AG09309 (cell line): ENCODE results near the gene LIN37.

Experiments used
- DNase-seq: peaks from one replicate; pipeline ENCODE4 v3.0.0-alpha.2; 2010; ENCODE audit warnings: low read depth
- H3K4me3 ChIP-seq: 2 replicates; pipeline ENCODE4 v1.5.1; 2011; ENCODE audit warnings: mild to moderate bottlenecking, low read depth, low read length, moderate library complexity; ENCODE audit not compliant: control insufficient read depth
- TF ChIP-seq, protein P1 (sequence below): IDR thresholded peaks from 2 replicates; pipeline ENCODE4 v1.5.1; 2011; ENCODE audit warnings: mild to moderate bottlenecking, low read depth, low read length, inconsistent platforms; ENCODE audit not compliant: insufficient read depth, control insufficient read depth; ENCODE audit errors: missing control alignments

LIN37 gene

DNA sequence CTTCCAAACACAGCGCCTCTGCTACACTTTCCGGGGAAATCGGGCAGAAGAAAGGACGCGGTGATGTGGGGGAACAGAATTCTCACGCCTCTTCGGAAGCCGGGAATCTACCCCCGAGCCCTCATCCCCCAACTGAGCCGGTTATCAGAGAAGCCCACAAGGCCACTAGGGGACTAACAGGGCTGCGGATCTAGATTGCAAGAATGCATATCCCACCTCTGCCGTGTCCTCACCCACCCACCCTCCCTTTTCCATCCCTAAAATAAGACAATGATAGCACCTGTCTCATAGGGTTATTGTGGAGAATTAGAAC, 7.2 kb upstream of the LIN37 start:
- TF ChIP-seq, protein P1, sequence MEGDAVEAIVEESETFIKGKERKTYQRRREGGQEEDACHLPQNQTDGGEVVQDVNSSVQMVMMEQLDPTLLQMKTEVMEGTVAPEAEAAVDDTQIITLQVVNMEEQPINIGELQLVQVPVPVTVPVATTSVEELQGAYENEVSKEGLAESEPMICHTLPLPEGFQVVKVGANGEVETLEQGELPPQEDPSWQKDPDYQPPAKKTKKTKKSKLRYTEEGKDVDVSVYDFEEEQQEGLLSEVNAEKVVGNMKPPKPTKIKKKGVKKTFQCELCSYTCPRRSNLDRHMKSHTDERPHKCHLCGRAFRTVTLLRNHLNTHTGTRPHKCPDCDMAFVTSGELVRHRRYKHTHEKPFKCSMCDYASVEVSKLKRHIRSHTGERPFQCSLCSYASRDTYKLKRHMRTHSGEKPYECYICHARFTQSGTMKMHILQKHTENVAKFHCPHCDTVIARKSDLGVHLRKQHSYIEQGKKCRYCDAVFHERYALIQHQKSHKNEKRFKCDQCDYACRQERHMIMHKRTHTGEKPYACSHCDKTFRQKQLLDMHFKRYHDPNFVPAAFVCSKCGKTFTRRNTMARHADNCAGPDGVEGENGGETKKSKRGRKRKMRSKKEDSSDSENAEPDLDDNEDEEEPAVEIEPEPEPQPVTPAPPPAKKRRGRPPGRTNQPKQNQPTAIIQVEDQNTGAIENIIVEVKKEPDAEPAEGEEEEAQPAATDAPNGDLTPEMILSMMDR = no peak
- no peak for DNase-seq
- peak overlapping the region; percentile 66 for H3K4me3 ChIP-seq

DNA sequence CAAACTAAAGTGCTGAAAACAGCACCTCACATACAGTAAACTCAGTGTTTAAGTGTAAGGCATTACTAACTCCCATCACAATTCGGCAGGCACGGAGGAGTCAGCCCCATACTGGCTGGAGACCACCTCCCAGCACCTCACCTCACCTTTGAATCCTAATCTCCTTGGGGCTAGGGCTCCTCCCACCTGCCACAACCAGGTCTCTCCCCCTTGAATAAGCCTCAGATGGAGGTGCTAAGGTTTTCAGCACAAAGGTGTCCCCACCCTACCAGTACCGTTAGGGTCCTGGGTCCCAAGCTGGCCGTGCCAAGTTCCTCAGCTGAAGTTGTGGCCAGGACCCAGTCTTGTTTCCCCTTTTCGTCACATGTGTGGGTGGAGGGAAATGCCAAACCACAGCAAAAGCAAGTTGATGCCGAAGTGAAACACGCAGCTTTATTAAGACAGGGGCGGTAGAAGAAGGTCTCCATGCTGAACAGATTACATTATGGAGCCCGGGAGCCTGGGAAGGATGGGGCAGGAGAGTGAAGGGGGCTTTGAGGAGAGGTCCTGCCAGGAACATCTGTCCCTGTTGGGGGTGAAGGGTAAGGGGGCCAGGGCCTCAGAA, 6.2 kb upstream of the LIN37 start, which contains the start of gene IGFLR1:
Gene IGFLR1, minus strand, starts transcription at position 332 of the 604 bp plus-strand sequence. CDS start 1,272 bp downstream, outside the sequence.
- TF ChIP-seq, protein P1 = no peak
- no peak within 1 kb of the TSS for H3K4me3 ChIP-seq
- DNase-seq = no peak

DNA sequence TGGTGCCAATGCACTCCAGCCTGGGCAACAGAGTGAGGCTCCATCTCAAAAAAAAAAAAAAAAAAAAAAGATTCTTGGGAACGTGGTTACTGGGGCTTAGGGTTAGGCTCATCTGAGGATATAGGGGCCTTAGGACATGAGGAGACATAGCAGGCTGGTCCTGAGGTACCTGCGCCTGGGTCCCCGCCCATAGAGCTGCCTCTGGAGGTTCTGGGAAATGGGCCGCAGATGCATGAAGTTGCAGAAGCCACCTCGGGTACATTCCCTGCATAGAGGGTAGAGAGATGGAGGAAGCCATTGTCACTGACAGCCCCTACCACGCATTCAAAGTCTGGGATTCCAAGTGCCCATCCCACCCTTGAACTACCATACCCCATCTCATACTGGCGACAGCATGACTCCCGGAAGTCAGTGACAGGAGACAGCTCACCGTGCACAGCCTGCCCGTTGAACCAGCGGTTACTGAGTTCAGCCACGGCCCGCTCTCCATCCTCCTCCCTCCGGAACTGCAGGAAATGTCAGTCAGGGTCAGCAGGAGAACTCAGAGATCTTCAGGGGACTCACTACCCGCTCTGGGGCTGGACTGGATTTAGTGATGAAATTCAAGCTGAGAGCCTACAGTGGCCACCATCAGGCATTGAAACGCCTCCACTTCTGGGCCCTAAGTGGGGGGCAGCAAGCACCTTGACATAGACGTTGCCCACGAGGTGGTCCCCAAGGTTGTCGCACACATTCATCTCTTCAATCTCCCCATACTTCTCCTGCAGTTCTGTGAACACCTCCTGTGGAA, 4.5 kb upstream of the LIN37 start:
- TF ChIP-seq, protein P1 = no peak
- no peak overlapping the region for H3K4me3 ChIP-seq
- DNase-seq = no peak

DNA sequence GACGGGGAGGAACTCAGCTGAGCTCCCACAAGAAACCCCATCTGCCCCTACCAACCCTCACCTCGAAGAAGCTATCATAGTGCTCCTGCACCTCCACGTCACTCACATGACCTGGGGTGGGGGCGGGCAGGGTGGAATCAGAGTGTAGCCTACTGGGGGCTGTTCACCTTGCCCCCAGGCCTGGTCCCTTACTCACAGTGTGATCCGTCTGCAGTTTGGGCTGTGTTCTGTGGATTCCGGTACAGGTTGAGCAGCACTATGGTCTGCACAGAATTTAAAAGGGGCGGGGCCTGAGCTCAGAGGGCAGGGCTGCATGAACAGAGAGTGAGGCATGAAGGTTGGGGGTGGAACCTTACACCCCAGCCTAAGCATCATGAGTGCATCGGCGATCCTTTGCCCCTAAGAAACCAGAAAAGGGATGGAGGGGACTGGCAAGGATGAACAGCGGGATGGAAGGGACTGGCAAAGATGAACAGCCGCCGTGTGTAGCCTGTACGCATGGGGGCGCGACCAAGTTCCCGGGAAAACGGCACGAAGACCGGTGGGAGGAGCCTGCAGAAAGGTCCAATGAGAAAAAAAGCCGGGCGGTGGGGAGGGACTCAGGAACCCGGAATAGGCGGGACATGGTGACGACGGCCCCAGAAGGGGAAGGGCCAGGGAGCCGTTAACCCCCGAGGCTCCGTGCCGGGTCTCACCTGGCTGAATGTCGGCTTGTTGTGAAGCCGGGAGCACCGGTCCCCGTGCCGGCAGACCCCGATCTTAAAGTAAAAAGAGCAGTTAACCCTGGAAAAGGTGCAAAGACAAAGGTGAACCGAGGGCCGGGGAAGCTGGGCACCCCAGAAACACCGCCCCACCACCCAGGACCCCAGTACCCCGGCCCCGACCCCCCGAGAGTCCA, 3.7 kb upstream of the LIN37 start:
- TF ChIP-seq, protein P1 = peak; percentile 57
- DNase-seq = peak; percentile 81
- H3K4me3 ChIP-seq = peak overlapping the region; percentile 85

DNA sequence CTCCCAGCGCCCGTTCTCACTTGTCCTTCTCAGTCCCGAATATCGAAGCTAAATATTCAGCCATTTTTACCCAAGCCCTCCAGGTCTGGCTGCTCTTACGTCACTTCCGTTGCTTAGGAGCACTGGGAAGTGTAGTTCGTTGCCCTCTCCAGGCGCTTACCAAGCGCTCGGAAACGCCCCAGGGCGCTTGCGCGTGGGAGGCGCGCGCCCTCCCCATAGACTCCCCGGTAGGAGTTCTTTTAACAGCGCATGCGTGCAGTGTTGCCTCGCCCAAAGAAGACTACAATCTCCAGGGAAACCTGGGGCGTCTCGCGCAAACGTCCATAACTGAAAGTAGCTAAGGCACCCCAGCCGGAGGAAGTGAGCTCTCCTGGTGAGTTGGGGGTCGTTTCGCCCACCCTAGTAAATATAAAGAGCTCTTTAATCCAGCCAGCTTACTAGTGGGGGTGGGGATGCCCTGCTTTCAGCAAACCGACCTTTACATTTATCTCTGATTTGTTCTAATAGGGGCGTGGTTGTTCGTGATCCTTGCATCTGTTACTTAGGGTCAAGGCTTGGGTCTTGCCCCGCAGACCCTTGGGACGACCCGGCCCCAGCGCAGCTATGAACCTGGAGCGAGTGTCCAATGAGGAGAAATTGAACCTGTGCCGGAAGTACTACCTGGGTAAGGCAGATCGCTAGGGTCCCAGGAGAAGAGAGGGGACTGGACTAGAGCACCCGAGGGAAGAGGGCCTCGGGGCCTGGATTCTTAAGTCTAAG, 2.9 kb upstream of the LIN37 start, which contains the start of the genes PSENEN and U2AF1L4:
Gene PSENEN, plus strand, starts transcription at position 324 of the 759 bp plus-strand sequence. Its CDS starts 280 bp downstream, at position 604.
Gene U2AF1L4, minus strand, starts transcription at position 91 of the 759 bp plus-strand sequence. Its CDS starts 27 bp downstream, at position 64.
- DNase-seq = peak; percentile 99
- peak within 1 kb of the TSS; percentile 85 for H3K4me3 ChIP-seq
- TF ChIP-seq, protein P1 = no peak
